SH-SY5Y (cell line): ENCODE measurements around the gene TNS3.

Experiments
- GATA2 ChIP-seq: IDR thresholded peaks from 2 replicates; pipeline ENCODE4 v1.6.1; 2011; ENCODE audit warnings: mild to moderate bottlenecking, low read depth, low read length
- GATA3 ChIP-seq: IDR thresholded peaks from 2 replicates; pipeline ENCODE4 v1.6.1; 2011; ENCODE audit warnings: low read depth, mild to moderate bottlenecking, low read length, moderate library complexity

- TF ChIP-seq GATA2 (no peak), GATA3 (no peak)
Observed at GRCh38 chr7:47542051-47542450, 39.9 kb downstream of the TNS3 start.
